Medulla oblongata (tissue), 1 donor: ENCODE results near the gene YTHDF1.
A peak's percentile ranks its signal among the peaks of the same experiment; 100 is the strongest.

ENCODE experiments used
- DNase-seq: peaks from one replicate; pipeline ENCODE4 v3.0.0-alpha.2; 2015; ENCODE audit errors: extremely low spot score

The YTHDF1 gene

DNA sequence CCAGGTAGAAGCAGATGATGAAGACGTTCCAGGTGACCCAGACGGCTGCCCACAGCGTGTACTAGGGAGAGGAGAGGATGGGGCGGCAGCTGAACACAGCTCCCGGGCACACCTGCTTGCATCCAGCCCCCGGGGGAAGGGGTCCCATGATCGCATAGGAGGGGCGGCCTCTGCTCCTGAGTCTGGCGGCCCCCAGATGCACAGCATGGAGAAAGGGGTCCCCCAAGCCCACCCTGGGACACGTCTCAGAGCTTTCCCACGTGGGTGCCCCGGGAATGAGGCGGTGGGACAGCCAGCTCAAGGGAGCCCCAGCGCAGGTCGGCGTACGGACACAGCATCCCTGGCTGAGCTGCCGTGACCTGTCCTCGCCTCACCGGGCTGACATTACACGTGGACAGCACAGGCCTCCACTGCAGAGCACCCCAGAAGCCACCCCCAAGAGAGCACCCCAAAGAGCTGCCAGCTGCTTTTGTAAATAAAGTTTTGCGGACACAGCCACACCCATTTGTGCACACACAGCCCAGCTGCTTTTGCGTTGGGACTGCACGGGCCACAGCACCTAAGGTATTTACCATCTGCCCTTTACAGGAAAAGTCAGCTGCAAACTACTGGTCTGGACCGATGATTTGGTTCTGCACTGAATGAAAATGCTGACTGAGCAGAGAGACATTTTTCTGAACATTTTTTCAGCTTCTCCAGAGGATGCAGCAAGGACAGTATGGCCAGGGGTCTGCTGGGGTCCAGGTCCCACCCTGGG lies 33.1 kb upstream of the YTHDF1 start:
- no peak for DNase-seq

DNA sequence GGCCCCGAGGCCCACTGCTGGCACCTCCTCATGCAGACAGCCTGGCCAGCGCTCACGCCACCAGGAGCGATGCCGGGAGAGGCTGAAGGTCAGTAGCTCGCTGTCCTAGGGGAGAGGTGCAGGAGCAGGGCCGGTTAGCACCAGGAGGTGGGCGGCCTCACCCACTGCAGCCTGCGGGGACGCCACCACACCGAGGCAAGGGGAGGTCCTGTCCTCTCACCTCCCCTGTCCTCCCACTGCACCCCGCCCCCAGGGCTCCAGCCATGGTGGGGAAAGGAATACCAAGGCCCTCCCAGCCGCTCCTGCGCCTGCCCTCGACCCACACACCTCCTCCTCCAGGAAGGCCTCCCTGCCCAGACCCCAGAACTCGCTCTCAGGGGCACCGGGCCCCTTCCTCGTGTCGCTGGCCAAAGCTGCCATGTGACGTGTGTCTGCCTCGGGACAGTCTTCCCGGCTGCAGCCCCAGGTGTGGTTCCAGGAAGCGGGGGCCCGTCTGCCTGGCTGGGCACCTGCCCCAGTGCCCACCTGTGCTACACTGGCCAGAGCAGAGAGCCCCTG lies 31.8 kb upstream of the YTHDF1 start:
- DNase-seq, result no peak

DNA sequence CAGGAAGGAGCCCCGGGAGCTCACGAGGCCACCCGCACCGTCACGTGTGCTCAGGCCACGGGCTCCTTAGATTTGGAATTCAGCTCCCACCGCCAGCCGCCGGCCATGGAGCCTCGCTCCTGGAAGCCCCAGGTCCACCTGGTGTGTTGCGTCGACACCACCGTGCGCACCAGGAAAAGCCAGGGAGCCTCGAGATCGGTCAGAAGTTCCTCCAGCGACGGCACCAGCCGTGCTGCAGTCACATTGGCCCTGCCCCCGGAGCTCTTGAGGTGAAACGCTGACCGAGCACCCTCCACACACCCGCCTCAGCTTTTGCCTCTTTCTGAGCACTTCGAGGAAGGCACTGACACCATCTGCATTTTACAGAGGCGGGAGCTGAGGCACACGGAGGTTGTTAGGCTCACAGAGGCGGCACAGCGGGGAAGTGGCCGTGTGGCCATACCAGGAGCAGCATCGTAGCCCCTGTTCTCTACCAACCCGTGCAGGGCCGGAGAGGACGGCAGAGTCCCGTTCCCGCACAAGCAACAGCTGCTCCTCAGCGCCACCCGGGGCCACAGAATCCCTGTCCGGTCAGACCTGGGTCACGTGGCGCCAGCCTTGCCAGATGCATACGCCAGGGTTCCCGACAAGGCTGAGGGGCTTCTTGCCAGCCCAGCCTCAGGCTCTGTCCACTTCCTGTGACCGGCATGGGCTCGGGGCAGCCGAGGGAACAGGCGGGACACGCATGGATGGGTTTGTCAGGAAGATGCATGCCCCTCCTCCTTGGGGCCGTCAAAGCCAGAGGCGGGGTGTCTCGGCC lies 30.8 kb upstream of the YTHDF1 start:
- DNase-seq, result no peak

DNA sequence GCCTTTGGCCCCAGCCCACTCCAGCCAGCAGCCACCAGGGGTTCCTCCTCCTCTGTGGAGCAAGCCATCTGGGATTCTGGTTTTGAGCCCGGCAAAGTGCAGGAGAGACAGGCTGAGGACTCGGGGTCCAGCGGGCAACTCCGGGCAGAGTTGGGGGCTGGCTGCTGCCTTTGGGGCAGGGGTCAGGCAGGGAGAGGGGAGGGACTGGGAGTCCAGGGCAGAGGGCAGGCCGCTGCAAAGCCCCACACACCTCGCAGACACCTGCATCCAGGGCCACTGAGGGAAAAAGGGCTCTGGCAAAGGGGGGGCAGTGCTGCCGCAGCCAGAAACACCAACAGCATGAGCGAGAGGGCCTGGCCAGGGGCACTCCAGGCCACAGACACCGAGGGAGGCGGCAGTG lies 28.5 kb upstream of the YTHDF1 start:
- DNase-seq, result no peak

DNA sequence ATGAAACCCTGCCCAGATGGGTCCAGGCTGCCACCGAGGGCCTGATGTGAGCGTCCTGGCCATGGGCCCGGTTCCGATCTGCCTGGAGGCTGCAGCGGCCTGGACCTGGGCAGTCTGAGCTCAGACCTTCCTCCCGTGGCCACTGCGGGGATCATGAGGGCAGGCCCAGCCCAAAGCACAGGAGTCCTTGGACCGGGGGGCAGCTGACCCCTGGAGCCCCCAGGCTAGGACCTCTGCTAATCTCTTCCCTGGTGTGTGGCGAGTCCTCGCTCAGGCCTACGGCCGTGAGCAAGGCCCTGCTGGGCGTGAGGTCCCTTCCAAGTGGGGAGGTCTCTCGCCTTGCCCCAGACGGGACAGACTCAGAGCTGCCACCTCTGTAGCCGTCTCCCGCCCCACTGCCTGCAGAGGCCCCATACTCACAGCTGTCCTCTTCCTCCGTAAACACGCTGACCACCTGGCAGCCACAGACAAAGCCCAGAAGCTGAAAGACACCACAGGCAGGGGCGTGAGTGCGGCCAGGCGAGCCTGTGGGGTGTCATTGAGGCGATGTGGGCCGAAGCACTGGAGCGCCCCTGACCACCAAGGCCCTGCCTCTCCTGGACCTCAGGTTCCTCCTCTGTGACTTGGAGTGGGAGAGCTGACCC lies 27.8 kb upstream of the YTHDF1 start:
- DNase-seq, result no peak

DNA sequence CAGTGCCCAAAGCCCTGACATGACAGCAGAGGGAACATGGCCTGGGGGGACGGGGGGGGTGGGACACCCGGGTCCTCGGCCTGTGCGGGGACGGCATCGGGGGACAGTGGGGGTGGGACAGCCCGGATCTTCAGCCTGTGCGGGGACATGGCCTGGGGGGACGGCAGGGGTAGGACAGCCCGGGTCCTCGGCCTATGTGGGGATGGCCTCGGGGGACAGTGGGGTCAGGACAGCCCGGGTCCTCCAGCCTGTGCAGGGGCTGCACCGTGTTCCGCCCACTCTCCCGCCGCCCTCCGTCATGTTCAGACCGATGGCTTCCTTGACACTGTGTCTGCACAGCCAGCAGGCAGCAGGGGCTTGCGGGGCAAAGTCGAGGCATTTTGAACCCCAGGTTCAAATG lies 26.8 kb upstream of the YTHDF1 start:
- DNase-seq, result no peak

DNA sequence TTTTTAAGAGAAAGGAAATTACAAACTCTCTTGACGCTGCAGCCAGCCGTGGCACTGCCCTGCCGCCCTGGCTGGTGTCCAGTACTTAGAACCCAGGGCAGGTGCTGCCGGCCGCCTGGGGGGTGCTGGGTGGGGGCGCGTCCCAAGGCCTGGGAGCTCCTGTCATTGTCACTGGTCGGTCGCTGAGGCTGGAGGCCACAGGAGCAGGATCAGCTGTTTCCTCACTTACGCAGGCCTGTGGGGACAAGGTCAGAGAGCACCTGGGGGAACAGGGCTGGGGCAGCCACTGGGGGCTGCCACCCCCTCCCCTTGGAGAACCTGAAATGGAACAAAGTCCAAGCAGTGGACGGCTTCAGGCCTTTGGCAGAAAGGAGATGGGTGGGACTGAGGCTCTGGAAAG lies 25.3 kb upstream of the YTHDF1 start:
- no peak for DNase-seq

DNA sequence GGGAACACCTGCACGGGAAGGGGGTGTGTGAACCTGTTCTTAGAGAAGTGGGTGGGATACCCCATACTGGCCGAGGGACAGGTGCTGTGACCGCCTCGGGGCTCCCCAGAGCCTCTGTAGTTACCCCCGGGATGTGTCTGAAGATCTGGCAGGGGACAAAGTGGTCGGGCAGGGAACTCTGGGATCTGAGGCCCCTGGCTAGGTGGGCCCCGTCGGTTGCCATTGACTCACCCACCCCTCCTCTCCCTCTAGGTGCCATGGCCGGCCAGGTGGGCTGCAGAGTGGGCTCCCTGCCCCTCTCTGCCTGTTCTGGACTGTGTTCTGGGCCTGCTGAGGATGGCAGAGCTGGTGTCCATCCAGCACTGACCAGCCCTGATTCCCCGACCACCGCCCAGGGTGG lies 24.1 kb upstream of the YTHDF1 start:
- DNase-seq, result no peak

DNA sequence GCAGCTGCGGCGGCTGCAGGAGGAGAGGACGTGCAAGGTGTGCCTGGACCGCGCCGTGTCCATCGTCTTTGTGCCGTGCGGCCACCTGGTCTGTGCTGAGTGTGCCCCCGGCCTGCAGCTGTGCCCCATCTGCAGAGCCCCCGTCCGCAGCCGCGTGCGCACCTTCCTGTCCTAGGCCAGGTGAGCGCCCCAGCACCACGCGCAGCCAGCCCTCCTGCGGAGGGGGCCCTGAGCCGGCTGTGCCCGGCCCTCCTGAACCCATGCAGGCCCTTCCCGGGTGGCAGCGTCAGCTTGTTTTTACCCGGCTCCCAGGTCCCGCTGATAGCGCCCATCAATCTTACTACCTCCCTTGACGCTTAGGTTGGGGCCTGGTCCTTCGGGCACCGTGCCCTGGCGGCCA lies 23.5 kb upstream of the YTHDF1 start:
- DNase-seq, result no peak

DNA sequence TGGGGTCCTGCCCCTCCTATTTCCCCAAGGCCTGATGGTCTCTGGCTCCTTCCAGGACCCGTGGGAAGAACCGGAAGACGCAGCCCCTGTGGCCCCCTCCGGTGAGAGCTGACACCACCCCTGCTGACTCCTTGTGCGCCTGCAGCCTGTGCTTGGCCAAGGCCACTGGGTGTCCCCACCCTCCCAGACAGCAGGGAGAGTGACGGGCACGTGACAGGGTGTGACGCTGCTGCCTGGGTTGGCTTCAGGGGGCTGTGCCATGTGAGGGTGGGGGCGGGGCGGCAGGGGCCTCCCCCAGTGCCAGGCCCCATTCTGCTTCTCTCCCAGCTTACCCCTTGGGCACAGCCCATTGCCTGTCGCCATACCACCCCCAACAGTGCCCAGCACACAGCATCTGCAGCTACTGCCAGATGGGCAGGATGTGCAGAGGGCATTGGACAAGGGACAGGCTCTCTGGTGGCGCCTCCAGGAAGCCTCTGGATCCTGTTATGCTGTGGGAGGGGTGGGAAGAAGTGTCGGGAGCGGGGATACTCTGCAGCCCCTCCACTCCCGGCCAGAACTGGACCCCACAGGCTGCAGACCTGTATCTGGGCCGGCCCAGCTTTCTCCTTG lies 22.7 kb upstream of the YTHDF1 start:
- DNase-seq, result peak; percentile 70

DNA sequence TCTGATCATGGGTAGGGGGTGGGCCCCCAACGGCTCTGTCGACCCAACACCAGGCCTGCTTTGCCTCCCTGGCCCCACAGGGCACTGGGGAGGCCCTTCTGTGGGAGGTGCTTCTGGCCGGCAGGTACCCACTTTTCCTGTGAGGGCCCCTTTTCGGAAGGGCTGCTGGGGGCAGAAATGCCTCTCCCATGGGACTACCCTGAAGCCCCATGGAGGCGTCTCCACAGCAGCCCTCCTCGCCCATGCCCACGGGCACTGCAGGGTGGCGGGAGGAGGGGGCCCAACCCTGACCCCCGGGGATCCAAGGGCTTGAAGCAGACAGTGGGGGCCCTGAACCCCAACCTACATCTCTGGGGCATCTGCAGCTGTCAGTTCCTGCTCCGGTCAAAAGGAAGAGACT lies 22.1 kb upstream of the YTHDF1 start:
- no peak for DNase-seq

DNA sequence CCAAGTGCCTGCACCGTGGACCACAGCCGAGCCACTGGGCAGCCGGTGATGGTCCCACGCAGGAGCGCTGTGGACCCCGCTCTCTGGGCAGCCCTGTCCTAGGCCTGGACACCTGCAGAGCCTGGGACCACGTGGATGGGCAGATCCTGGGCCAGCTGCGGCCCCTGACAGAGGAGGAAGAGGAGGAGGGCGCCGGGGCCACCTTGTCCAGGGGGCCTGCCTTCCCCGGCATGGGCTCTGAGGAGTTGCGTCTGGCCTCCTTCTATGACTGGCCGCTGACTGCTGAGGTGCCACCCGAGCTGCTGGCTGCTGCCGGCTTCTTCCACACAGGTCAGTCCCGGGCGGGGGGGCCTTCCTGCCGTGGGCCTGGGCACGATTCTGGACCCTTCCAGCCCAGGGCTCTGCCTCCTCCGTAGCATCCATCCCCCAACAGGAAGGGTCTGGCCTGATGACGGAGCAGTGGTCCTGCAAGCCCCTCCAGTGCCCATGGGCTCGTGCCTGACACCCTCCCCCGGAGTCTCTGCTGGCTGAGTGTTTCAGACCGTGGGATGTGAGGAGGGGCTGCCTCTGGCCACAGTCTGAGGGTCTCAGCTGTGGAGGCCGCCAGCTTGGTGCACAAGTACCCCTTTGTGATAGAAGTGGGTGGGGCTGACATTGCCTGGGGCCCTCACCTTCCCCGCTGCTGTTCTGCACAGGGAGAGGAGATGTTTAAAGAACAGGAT lies 20.3 kb upstream of the YTHDF1 start:
- no peak for DNase-seq

DNA sequence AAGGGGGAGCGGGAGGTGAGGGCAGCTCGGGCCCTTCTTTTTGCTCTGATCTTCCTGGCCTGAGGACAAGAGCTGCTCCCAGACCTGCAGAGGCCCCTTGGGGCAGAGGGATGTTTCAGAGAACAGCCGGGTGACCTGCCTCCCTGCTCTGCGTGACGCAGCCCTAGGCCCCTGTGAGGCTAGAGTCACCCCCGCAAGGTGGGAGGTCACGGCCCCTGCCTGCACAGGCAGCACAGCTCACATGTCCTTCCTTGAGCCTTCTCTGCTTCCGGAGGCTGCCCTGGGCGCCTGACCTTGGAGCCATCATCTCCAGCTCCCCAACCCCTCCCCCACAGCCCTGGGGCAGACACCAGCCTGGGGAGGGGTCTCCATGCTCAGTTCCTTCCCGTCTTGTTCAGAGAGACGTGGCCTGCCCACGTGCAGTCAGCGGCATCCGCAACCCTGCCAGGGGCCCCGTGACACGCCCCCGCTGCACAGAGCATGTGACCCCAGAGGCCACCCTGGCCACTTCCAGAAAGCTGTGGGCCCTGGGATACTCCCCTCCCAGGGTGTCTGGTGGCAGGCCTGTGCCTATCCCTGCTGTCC lies 19.6 kb upstream of the YTHDF1 start, which contains the start of gene BIRC7:
Gene BIRC7, plus strand, starts transcription at position 507 of the 585 bp plus-strand sequence. CDS start 192 bp downstream, outside the sequence.
- DNase-seq, result no peak

DNA sequence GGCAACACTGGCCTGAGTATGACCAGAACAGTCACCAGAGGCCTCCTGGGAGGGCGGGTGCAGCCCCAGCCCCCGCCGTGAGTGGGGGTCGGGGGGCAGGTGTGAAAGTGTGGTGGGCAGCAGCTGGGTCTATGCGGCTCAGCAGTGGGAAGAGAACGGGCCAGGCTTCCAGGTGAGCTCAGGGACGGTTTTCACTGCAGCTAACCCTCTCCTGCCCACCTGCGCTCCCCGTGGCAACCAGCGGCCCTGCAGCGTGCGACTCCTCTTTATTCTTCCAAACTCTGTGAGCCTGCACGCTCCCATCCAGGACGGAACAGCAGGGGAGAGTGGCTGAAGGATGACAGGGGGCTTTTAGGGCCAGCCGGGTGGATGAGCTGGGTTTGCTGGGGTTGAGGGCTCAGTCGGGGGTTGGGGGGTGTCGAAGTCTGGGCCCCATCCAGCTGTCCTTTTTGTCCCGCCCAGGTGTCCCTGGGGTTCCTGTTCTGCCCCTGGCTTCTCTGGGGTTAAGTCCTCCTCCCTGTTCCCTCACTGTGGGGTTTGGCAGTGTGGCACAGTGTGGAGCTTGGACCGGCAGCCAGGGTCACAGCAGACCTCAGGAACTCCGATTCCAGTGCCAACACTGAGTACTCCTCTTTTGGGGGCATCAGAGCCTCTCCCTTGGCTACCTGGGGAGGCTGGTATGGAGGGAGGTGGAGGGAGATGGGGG lies 18.9 kb upstream of the YTHDF1 start:
- DNase-seq, result no peak

DNA sequence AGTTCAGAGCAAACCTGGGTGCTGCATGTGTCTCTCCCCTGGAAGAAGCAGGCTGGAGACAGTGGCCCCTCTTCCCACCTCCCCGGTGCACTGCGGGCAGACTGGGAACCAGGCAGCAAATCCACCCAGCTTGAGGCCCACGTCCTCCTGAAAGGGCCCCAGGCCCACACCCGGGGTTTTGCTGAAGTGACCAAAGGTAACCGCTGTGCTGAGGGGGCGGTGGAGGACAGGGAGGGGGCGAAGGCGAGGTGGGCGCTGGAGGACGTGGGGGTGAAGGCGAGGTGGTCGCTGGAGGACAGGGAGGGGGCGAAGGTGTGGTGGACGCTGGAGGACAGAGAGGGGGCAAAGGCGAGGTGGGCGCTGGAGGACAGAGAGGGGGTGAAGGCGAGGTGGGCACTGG lies 18.0 kb upstream of the YTHDF1 start:
- no peak for DNase-seq

DNA sequence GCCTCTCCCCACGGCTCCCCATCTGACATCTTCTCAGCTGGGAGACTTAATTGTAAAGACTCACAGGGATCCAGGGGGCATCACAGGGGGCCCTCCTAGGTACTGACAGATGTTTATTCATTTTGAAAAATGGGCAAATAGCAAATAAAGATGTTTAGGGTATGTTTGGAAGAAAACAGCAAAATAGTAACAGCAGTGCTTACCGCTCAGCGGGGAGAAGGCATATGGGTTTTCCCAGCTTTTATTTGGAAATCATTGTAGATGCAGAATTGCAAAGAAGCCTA lies 17.1 kb upstream of the YTHDF1 start:
- no peak for DNase-seq

DNA sequence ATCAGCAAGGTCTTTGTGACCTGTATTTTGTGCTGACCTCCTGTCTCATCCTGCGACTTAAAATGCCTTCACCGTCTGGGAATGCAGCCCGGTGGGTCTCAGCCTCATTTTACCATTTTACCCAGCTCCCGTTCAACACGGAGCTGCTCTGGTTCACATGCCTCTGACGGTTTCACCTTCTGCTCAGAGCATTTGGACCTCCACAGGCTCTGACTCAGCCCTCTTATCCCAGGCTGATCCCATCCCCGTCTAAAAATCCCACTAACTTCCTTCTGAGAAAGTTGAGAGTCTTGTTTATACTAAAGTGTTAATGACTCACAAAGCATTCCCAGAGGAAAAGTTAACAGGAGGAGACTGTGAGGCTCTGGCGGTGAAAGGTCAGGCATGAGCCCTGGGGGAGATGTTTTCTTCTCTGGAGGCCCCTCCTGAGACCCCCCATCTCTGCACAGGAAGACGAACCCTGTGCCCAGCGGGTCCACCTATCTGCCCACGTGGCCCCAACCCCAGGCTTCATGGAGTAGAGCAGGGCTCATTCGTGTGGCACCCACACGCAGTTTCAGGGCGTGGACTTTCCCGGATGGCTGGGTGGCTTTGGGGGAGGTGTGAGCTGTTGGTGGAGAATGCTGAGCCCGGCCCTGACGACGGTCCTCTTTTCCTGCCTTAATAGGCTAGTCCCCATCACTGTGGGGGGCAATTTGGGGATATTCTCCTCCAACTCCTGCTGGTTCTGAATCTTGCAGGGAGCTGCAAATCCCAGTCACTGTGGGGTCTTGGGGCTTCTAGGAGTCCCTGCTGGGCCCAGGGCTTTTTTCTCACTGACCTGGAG lies 16.5 kb upstream of the YTHDF1 start:
- DNase-seq, result no peak

DNA sequence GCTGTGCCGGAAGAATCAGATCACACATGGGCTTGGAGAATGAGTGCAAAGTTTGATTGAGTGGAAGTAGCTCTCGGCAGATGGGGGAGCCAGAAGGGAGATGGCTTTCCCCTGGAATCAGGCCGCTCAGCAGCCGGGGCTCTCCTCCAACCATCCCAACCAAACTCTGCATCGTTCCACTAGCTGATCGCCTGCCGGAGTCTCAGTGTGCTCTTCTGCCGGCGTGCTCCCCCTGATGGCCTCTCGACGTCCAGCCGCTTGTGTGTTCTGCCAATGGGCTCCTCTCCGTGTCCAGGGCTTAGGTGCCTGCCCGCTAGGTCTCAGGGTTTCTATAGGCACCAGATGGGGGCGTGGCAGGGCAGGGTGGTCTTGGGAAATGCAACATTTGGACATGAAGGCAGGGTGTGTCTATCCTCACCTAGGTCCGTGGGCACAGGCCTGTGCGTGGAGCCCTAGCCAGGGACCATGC lies 14.9 kb upstream of the YTHDF1 start:
- peak; percentile 77 for DNase-seq

DNA sequence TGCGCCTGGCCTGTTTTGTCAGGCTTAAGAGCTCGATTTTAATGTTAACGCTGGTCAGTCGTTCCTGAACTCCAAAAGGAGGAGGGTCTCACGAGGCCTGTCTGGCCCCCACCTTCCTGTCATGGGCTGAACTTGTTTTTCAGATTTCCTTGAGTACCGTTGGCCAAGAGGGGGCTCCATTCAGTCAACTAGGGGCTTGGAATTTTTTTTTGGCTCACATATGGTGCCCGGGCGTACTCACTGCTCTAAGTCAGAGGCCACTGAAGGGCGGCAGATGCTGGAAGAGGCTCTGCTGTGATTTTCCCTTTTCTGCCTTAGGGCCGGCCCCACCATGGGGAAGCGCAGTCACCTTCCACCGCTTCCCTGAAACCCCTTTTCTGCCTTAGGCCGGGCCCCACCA lies 12.9 kb upstream of the YTHDF1 start:
- no peak for DNase-seq

DNA sequence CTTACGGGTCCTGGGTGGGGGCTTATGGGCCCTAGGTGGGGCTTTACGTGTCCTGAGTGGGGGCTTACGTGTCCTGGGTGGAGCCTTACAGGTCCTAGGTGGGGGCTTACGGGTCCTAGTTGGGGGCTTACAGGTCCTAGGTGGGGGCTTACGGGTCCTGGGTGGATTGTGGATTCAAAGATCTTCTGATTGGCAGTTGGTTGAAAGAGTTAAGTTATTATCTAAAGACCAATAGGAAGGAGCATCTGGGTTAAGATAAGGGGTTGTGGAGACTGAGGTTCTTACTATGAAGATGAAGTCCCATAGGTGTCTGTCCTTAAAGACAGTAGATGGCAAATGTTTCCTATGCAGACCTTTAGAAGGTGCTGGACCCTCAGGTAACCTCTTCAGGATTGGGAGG lies 11.3 kb upstream of the YTHDF1 start:
- no peak for DNase-seq
